Measurements from ENCODE around the gene ARFGAP1.

ARFGAP1 gene

DNA sequence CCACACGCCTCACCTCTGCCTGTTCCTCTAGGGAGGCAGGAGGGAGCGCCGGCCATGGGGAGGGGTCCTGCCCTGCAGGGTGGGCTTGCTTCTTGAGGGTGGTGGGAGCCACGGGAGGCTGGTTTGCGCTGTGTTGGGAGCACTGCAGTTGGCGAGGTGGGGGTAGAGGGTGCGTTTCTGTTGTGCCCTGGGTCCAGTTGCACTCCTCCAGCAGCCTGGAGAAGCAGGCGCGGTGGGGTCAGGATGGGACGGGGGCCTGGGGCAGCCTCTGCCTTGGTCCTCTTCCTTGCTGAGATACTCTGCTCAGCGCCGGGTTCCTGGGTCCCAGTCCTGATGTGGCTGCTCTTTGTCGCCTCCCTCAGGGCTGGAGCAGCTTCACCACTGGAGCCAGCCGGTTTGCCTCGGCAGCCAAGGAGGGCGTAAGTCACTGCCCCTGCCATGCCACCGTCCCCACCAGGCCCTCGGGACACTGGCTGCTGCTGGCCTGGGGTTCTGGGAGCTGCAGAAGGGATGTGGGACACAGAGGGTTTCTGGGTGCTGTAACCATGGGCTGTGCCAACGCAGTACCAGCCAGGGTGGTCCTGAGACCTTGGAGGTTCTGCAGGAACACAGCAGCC is 8.4 kb downstream of the ARFGAP1 start:
- no peak for DNase-seq

DNA sequence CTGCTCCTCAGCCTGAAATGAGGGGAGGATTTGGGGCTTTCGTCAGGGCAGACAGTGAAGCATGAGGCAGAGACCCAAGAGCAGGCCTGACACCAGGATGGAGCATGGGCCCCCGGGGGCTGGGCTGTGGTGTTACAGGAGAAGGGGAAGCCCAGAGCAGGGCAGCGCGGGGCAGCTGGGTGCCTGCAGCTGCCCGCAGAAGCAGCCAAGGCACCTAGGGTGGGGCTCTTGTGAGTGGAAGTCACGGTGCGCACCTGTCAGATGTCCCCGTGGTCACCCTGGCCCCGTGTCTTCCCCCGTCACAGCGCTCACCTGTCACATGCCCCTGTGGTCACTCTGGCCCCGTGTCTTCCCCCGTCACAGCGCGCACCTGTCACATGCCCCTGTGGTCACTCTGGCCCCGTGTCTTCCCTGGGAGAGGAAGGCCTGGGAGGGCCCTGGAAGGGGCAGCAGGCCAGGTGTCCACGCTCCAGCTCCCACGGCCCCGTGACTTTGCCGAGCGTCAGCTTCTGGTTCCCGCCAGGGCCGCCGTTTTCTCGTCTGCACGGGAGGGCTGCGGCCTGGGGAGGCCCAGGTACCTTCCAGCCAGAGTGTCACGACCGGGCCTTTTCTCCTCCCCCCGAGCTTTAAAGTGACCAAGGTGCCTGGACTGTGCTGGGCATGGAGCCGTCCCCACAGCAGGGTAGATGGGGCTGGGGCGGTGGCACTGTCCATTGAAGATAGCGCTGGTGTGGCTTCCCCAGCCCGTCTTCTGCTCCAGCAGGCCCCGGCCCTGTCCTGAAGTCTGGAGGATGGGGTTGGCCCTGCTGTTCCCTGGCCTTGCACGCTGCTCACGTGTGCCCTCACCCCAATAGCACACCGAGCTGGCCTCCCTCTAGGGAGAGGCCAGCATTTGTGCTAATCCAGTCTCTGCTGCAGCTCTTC is 9.4 kb downstream of the ARFGAP1 start:
- DNase-seq, result no peak

DNA sequence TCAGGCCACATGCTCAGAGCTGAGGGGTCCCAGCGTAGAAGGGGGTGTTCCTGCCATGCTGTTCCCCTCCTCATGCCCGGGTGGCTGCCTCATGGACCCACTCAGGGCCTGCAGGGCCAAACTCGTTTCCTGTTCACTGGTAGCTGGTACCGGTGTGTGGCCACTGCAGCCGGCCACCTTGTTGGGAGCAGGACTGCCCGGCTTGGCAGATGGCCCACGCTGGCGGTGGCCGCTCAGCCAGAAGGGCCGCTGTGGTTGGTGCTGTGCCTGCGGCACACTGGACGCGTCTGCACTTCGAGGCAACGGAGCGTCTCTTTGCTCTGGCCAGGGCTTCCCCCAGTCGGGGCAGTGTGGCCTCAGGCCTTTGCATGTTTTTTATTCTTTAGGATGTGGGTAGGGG is 10.3 kb downstream of the ARFGAP1 start:
- no peak for DNase-seq

GRCh38 chr20:63283397-63284082 is 10.9 kb downstream of the ARFGAP1 start:
- no peak for DNase-seq

DNA sequence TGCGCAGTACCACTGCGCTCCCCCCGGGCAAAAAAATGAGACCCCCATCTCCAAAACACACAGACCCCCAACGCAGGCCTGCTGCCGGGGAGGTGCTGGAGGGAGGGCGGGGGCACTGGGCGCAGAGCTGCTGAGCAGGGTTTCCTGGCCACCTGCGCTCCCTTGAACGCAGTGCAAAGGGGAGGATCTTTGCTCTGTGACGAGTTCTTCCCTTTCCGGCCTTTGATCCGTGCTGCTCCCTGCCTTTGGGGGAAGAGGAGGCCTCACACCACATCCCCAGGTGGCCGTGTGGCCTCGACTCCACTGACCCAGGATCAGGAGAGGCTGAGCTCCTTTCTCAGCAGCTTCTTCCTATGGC is 11.4 kb downstream of the ARFGAP1 start:
- no peak for DNase-seq

DNA sequence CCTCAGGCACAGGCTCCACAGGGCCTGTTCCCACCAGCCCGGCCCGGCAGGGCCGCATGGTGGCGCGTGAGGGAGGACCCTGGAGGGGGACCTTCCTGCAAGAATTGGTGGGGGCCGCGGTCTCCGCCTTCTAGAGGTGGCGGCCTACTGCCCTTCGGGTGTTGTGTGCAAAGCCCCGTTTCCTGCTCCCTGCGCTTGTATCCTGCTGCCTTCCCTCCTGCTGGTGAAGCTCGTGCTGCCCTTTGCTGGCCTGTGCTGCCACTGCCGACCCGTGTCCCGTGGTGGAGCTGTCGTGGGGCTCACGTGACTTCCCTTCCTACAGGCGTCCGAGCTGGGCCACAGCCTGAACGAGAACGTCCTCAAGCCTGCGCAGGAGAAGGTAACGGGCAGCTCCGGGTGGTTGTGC is 11.9 kb downstream of the ARFGAP1 start:
- no peak for DNase-seq

- no peak for DNase-seq
These were observed 12.4 kb downstream of the ARFGAP1 start for GRCh38 chr20:63284981-63285524.

GRCh38 chr20:63285636-63286615 is 13.3 kb downstream of the ARFGAP1 start:
- no peak for DNase-seq

DNA sequence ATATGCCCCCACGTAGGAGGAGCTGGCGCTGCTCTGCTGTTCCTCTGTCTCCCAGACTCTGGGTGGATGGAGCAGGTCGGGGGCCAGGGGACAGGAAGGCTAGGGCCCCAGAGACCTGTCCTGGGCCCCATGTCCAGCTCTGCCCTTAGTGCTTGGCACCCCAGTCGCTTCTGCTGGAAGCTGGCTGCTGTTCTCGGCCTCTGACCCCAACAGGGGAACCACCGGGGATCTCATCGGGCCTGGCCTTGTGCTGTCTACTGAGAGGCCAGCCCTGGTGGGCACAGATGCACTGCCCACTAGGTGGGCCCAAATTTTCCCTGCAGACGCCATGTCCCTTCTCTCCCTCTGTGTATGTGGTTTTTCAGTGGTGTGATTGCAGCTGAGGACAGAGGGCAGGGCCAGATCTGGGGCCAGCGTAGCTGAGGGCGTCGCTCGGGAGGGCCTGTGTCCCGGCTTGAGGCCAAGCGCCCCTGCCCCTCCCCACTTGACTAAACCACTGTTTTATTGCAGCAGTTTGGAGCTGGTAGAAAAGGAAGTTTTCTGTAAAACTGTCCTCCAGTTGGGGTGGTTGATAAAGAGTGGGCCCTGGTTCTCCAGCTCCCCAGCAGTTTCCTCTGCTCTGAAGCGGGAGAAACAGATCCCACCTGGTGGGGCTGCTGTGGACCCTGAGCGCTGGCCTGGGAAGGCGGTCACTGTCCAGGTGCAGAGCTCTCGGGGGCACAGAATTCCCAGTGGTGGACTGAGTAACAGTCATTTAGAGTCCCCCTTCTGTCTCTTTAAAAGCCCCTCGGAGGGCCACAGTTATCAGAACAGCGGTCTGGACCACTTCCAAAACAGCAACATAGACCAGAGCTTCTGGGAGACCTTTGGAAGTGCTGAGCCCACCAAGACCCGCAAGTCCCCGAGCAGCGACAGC is 14.4 kb downstream of the ARFGAP1 start:
- no peak for DNase-seq

GRCh38 chr20:63287697-63288580 is 15.3 kb downstream of the ARFGAP1 start:
- no peak for DNase-seq

DNA sequence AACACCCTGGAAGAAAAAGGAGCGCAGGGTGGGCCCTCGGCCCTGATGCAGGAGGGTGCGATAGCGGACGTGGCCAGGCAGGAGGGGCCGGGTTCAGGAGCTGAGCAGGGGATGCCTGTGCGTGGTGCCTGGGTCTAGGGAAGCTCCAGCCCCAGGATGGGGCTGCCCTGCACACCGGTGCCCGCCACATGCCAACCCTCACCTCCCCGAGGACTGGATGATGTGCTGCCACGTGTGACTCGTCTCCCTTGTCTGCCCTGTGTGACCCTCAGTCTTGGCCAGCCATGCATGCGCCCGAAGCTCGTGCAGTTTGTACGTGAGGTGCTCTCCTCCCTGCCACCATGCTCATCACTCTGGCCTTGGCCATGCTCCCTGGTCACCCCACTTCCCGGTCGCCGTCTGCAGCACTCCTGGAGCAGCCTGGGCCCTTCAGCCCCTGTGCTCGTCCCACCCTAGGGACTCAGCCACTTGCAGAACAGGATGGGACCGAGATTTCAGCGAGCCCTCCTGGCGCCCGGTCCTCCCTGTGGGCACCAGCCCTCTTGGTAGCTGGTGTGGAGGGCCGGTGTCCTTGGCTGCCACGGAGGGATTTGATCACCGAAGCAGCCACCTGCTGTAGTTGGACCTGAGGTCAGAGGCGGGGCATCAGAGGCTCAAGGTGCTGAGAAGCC is 16.1 kb downstream of the ARFGAP1 start:
- DNase-seq, result no peak

- no peak for DNase-seq
These were observed 16.9 kb downstream of the ARFGAP1 start for GRCh38 chr20:63289311-63290135.

DNA sequence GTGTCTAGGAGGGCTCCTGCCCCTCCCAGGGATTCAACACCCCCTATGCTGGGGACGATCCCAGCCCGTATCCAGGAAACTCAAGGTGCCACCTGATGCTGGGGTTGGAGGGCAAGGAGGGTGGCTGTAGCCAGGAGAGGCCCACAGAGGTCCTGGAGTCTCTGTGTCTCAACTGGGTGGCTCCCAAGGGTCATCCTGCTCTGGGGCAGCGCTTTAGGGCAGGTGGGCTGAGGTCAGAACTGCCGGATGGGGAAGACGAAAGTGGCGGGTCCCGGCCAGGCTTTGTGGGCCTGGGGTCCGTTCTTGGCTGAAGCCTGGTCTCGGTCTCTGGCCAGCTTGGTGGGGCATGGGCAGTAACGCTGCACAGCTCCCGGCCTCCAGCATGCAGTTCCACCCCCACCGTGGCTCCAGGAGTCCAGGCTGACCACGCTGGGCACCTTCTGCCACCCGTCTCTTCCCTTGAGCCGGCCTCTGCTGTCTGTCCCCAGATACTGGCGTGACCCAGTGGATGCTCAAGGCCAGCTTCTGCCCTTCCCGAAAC is 17.6 kb downstream of the ARFGAP1 start:
- no peak for DNase-seq

- peak; percentile 74 for DNase-seq
These were observed 18.3 kb downstream of the ARFGAP1 start for GRCh38 chr20:63290677-63291472.

DNA sequence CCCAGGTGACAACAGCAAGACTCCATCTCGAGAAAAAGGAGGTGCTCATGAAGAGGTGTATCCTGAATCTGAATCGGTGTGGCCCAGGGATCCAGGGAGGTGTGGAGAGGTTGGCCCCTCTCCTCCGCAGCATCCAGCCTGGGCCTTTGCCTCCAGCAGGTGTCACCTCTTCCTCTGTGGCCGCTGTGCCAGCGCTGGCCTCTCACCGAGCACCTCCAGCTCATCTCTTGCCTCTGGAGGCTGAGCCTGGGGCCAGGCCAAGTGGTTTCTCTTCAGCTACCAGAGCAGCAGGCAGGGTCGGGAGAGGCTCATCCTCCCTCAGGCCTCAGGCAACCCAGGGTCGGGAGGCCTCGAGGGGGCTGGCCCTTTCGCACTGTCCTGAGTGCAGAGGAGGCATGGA is 19.2 kb downstream of the ARFGAP1 start:
- no peak for DNase-seq

DNA sequence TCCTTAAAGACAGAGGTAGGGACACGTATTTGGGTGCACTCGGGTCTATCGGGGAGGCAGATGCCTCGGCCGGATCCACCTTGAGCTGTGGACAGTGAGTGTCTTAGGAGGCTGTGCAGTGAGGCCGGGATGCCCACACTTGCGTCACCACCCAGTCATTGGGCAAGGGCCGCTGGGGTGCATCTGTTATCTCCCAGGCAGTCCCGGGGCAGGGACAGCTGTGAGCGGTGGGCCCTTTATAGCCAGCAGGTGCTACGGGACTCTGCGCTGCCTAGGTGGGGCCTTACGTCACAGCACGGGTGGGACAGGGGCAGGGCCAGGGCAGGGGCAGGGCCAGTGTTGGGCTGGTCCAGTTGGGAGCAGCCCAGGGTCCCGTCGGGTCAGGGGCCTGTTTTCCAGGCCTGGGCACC is 19.7 kb downstream of the ARFGAP1 start:
- DNase-seq, result no peak

DNA sequence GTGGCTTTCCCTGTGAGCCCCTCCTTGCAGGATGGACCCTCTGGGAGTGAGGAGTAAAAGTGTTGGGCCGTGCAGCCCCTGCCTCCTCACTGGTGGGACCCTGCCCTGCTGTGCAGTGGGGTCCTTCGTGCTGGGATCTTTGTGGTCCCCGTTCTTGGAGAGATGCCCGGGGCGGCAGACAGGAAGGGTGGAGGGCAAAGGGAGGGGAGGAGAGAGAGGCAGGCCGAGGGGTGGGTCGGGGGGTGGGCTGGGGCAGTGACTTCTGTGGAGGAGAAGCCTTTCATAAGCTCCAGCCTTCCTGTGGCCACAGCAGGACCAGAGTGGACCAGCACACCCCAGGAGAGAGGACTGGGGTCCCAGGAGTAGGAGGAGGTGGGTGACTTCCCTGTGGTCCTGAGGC is 20.3 kb downstream of the ARFGAP1 start, which contains the start of gene COL20A1:
Gene COL20A1, plus strand, starts transcription at position 283 of the 400 bp plus-strand sequence. CDS start 1,922 bp downstream, outside the sequence.
- DNase-seq, result no peak

Measured in right forelimb (tissue), 1 donor.